ENCODE data around the gene DNAL1.

Gene DNAL1

GRCh38 chr14:73725116-73726024, 80.6 kb downstream of the DNAL1 start:
- DNase-seq (ENCODE audit: low spot score): no peak

DNA sequence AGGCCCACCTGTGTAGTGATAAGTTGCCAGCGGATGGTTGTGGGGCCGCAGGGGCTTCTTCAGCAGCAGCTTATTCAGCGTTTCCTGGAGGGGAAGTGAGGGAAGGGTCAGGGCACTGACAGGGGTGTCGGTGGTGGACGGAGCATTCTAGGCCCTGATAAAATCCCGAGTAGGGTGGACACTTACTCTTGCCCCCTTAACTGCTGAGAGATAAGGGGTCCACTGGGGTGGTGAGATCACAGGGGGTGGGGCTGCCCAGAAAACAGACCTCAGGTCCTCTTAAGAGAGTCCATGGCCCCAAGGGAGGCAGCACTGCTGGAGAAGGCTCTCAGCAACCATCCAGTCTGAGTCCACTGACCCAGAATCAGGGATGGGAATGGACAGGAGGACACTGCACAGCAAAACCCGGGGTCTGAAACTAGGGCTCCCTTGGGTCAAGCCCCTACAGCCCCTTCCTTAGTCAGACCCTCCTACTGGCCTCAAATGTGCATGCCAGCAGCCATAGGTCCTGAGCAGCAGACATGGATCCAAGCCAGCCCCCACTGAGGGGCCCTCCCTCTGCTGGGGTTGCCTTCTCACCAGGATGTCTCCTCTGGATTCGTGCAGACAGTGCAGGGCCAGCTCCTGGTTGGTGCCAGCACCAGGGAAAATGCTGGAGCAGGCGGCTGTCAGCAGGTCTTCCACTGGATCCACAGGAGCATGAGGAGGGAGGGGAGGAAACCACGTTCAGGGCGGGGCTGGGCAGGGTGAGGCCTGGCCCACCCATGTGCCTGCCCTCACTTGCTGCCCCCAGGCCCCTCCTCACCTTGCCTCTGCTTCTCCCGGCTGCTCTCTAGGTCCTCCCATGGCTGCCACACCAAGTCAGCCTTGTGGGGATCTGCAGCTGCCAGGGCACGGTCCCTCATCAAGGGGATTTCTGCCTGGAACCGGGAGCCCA, 81.5 kb downstream of the DNAL1 start:
- DNase-seq (ENCODE audit: low spot score): no peak

- no peak for DNase-seq (ENCODE audit: low spot score)
These were observed 82.4 kb downstream of the DNAL1 start for GRCh38 chr14:73727166-73727565.

- peak; percentile 89 for DNase-seq (ENCODE audit: low spot score)
These were observed 84.0 kb downstream of the DNAL1 start for GRCh38 chr14:73728717-73729330.

GRCh38 chr14:73729556-73730265, 84.9 kb downstream of the DNAL1 start:
- DNase-seq (ENCODE audit: low spot score): no peak

GRCh38 chr14:73731111-73731510, 86.3 kb downstream of the DNAL1 start:
- DNase-seq (ENCODE audit: low spot score): no peak

- DNase-seq (ENCODE audit: low spot score): no peak
These were observed 87.2 kb downstream of the DNAL1 start for GRCh38 chr14:73732006-73732405.

- no peak for DNase-seq (ENCODE audit: low spot score)
These were observed 92.1 kb downstream of the DNAL1 start for GRCh38 chr14:73736842-73737241.

- DNase-seq (ENCODE audit: low spot score): no peak
These were observed 93.9 kb downstream of the DNAL1 start for GRCh38 chr14:73738518-73739173.

GRCh38 chr14:73739174-73739898, 94.5 kb downstream of the DNAL1 start:
- no peak for DNase-seq (ENCODE audit: low spot score)

DNA sequence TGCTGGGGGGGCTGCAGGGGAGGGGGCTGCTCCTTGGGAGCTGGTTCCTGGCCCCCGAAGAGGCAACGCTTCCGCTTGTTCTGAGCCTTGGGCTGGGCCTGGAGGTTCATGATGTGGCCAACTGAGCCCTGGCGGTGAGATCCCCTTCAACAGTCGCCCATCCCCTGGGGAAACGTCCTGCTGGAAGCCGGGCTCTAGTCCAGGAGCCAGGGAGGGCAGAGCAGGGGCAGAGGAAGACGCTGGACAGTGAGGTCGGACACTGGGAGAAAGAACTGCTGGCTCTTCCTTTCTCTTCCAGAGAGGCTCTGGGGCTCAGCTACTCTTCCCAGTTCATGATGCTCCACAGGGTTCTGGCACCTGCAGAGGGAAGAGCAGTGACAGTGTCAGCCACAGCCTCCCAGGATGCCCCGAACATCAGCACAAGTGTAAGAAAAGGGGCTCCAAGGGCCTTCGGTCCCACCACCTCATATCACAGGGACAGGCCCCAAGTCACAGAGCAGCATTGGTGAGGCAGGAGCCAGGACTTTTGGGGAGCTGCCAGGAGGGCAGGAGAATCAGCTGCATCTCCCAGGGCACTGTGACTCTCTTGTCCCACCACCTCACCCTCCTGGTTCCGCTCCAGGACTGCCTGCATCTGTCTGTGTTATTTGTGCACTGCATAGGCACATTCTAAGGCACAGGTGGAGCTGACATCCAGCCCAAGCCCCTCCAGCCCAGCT, 95.3 kb downstream of the DNAL1 start:
- DNase-seq (ENCODE audit: low spot score): no peak

- DNase-seq (ENCODE audit: low spot score): peak; percentile 74
These were observed 96.0 kb downstream of the DNAL1 start for GRCh38 chr14:73740618-73741326.

DNA sequence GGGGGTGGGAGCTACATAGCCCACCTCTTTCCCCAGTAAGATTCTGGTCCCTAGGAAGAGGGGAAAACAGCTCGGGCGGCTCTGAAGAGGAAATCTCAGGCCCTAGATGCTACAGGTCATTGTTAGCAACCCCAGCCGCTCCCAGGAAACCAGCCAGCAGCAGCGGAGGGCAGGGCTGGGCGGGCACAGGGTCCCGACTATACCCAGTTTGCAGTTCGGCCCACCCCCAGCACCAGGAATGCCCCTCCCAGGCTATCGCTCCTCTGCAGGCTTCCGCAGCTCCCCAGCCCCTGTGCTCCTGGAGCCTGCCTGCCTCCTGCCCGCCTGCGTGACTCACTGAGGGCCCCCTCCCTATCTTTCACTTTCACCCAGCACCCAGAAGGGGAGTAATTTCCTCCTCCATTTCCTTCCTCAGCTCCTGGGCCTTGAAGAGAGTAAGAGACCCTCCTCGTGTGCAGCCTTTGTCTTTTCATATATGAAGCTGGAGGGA, 96.6 kb downstream of the DNAL1 start:
- peak; percentile 70 for DNase-seq (ENCODE audit: low spot score)

DNA sequence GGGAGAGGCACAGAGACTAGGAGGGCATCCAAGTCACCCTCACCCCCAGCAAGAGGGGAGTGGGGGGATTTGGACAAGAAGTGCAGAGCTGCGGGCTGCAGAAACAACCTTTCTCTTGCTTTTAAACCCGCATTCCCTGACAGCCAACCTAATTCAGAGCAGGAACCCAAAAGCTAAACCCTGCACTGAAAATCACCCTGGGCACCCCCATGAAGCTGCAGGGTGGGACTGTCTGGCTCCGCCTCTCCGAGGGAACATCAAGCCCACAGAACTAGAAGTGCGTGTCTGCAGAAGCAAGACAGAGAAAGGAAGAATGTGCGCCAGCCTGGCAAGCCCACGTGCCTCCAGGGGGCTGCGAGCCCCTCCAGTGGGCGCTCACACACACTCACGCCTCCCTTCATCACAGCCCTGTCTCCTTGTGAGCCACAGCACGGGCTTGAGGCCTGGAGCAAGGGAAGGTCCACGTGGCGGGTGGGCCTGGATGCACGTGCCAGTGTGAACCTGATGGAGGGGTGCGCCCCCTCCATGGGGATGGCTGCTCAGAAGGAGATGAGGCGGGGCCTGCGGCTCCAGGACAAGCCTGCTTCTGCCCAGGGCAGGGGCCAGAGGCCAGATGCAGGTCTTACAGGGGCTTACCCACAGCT, 97.2 kb downstream of the DNAL1 start:
- peak; percentile 53 for DNase-seq (ENCODE audit: low spot score)

DNA sequence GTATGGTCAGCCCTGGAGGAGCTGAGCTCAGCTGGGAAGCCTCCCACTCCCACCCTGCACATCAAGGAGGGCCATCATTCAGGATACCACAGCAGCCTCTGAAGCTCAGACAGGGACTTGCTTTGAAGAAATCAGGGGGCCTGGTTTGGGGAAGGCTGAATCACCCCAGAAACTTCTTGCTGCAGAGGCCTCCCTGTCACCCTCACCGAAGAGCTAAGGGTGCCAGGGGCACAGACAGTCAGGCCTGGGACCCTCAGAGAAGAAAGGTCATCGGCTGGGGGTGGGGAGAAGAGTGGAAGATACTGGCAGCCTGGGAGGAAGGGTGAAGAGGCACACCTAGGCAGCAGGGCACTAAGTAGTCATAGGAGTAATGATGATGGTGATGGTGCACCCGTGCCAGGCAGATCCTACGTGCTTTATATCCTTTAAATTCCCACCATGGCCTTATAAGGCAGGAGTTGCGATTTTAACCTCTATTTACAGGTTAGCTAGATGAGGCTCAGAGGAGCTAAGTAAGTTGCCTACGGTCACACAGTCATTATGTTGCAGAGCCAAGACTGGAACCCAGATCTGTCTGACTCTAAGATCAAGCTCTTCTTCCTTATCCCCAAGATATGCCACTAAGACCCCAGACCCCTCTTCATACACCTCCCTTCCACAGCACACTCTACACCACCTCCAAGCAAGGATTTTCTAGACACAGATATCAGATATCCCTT, 97.9 kb downstream of the DNAL1 start:
- no peak for DNase-seq (ENCODE audit: low spot score)

DNA sequence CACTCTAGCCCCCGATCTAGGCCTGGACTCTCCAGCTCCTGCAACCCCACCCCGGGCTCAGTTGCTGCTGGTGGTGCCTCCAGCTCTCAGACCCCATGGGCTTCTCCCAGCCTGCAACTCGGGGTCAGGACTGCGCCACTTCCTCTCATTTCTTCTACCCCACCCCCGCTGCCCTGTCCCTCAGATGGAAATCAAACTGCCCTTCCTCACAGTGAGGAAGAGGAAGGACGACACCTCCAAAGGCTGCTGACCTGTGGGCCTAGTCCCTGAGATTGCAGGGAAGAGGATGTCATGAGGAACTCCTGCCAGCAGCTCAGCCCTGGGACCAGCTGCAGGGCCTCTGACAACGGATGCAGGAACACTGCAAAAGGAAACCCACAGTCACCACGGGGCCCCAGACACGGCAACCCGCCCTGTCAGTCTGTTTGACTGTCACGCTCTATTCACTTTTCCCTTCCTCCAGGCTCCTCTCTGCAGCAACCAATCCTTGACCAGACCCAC, 98.7 kb downstream of the DNAL1 start:
- no peak for DNase-seq (ENCODE audit: low spot score)

GRCh38 chr14:73744175-73744867, 99.5 kb downstream of the DNAL1 start:
- DNase-seq (ENCODE audit: low spot score): no peak
